Stimulated activated CD8-positive, alpha-beta memory T cell treated with anti-CD3 and anti-CD28 coated beads, Interleukin-7, amount 100 ng/mL, for 4 hours (primary cell): ENCODE results near the gene PKM.

Source experiments
- DNase-seq, 2 donors: peaks; one replicate each; pipeline ENCODE4 v3.0.0-alpha.2; 2020; ENCODE audit warnings: low read depth in 2 of 2

Gene PKM

DNA sequence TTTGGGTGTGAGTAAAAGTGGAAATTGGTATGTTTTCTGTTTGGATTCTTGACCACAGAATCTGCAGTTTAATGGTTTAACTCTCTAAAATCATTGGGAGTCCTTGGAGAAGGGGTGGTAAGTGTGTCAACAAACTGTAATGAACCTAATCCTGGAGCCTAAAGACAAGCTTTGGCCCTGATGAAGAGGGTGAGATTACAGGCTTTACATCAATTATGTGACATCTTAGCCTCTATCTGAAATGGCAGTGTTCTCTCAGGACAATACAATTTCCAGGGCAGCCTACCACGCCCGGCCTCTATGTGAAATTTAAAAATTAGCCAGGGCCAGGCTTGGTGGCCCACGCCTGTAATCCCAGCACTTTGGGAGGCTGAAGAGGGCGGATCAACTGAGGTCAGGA is 4.3 kb upstream of the PKM start:
- no peak for DNase-seq

- no peak for DNase-seq
Measured at GRCh38 chr15:72233769-72234168, 2.8 kb upstream of the PKM start.

- peak; percentile 37 to 49 for DNase-seq
Measured at GRCh38 chr15:72231833-72232478, 966 bp upstream of the PKM start.

DNA sequence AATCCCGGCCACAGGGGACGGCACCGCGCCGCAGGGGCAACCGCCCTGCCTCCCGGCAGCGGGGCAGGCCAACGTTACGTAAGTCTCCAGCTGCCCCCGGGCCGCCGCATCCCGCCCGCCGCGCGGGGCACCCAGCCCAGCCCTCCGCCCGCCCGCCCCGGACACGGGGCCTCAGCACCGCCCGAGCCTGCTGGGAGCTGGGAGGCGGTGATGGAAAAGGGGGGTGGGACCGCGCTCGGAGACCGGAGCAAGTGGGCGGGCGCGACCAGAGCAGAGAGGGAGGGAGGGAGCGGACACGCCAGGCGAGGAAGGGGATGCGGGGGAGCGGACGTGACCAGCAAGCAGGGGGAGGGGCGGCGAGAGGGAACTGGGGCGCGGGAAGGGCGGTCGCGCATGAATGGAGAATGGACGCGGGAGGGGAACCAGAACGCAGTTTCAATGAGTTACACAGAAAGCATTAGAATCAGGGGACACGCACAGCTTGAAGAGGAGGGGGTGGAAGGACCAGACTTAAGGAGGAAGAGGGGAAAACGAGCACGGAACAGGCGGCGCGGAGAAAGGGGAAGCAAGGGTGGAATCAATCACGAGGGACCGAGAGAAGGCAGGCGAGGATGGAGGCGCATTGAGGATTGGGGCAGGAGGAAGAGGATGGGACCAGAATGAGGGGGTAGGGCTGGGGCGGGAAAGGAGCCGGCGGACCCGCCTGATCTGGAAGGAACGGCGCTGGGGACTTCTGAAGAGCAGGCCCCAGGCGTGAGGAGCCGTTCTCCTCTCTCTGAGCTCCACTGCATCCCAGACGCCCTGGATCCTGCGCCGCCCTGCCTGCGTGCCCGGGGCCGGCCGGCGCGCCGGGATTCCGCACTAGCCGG is 559 bp downstream of the PKM start:
- peak; percentile 73 to 80 for DNase-seq

DNA sequence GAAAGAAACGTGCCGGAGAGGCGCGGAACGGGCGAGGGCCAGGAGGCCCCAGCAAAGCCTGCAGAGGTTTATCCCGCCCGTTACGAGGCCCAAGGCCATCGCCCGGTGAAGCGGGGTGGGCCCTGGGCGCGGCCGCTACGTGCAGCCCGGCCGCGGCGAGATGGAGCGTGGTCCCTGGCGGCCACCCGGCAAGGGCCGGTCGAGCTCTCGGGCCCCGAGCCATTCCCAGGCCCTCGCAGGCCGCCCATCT is 1.1 kb downstream of the PKM start:
- DNase-seq = no peak

DNA sequence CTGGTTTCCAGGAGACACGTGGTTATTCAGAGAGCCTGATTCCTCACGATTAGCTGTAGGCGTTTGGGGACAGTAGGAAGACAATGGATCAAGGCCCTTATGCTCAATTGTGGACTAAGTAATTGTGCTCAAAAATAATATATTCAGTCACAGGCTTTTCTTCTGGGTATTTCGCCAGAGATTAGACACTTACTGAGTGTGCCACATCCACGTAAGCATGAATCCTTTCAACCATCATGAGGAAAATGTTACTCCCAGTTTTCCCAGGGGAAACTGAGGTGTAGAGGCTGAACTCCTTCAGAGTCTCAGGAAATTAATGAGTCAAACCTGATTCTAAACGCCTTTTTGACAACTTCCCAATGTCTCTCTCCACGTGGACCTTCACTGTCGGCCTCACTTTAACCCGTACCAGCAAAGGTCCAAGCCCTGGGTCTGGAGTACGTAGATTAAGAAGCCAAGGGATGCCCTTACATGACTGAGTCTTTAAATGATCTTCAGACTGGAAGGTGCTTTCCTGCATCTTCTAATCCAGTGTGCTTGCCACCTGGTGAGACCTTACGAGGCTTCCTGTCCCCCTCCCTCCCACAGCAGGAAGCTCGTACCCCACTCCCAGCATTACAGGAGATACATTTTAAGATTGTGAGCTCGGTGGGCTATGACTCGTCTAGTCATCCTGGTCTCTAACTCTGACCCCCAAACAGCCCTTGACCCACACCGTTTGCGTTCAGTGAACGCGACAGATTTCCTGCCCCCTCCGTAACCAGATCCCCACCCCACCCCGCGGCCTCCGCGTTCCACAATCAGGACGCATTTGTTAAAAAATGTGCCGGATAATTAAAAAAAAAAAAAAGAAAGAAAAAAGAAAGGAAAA is 1.7 kb downstream of the PKM start:
- peak; percentile 29 to 34 for DNase-seq

- DNase-seq = no peak
Measured at GRCh38 chr15:72227720-72228119, 3.3 kb downstream of the PKM start.

DNA sequence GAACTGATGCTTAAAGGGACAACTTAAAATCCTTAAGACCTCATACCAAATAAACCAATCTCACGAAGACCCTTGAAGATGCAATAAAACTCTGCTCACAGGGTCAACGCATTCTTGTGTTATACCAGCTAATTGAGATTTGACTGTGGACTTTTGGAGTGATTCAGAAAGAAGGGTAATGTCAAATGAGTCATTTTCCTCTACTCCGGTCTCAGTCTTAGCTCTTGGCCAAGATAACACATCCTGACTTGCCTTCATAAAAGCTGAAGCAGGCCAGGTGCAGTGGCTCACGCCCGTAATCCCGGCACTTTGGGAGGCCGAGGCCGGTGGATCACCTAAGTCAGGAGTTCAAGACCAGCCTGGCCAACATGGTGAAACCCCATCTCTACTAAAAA is 3.8 kb downstream of the PKM start:
- no peak for DNase-seq

DNA sequence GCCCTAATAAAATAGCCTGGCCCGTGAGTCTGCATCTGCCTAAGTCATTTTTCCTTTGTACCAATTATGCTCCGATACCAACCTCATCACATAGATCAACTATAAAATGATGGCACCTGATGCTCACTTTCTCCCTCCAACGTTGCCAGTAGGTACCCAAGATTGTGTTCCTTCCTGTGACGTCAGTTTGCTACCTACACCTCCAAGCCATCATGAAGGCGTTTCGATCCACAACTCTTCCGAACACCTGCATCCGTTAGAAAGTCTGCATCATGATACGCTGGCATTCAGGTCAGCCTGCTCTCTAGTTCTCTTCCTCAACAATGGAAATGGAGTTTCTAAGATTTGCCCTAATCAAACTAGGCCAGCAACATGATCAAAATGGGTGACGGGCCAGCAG is 7.7 kb downstream of the PKM start:
- no peak for DNase-seq

GRCh38 chr15:72222393-72222792 is 8.6 kb downstream of the PKM start:
- no peak for DNase-seq

- DNase-seq = no peak
Measured at GRCh38 chr15:72220687-72221086, 10.3 kb downstream of the PKM start.

DNA sequence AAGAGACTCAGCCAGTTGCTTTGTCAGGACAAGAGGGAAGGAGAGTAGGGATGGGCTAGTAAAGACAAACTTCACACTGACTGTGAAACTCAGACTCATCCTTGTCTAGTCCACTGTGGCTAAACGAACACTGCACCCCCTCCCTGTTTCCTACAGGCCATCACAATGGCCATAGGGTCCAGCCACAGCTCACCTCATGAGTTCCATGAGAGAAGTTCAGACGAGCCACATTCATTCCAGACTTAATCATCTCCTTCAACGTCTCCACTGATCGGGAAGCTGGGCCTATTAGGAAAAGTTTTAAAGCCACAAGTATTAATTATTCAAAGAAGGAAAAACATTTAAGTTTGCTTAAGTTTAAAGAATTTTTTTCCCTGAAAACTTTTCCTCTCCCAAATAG is 13.8 kb downstream of the PKM start:
- DNase-seq = no peak

DNA sequence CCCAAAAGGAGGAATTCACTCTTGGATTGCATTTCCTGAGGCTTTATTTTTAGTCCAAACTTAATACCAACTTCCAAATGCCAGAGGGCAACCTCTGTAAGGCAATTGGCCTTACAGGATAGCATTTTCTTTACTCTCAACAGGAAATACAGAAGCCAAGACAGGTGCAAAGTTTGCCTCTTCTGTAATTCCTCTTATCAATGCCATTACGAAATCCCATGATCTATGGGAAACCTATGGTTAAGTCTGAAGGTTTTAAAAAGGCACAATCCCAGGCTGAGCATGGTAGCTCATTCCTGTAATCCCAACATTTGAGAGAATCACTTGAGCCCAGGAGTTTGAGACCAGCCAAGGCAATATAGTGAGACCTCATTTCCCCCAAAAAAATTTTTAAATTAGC is 14.9 kb downstream of the PKM start:
- DNase-seq = no peak

DNA sequence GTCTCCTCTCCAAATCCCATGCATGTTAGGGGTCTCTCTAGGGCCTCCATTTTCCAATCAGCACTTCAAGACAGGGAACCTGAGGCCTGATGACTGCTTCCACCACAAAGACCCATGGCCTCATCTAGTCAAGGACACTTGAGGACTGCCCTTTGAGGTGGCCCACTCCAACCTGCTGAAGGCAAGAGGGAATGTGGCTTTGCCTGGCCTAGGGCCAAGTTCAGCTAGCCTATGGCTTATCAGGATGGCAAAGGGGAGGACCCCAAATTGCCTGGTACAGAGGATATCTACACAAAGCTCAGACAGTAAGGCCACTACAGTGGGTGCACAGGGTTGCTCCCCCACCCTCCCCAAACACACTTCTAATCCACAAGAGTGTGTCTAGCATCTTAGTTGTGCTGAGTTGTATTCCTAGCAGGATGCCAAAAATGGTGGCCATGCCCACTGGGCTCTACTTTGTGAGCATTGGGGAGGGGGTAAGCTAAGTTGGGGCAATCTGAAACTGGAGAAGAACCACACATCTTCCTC is 23.4 kb downstream of the PKM start:
- DNase-seq = no peak

DNA sequence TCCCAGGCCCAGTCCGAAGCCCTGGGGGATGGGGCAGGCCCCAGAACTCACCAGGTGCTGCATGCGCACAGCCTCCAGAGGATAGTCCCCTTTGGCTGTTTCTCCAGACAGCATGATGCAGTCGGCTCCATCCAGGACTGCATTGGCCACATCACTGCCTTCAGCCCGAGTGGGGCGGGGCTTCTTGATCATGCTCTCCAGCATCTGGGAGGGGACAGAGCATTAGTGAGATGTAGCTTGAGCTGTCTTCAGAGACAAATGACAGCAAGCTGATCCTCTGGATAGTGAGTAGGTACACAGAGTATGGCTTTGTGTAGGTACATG is 24.4 kb downstream of the PKM start:
- no peak for DNase-seq

- no peak for DNase-seq
Measured at GRCh38 chr15:72205896-72206676, 24.9 kb downstream of the PKM start.

- no peak for DNase-seq
Measured at GRCh38 chr15:72205273-72205672, 25.7 kb downstream of the PKM start.

DNA sequence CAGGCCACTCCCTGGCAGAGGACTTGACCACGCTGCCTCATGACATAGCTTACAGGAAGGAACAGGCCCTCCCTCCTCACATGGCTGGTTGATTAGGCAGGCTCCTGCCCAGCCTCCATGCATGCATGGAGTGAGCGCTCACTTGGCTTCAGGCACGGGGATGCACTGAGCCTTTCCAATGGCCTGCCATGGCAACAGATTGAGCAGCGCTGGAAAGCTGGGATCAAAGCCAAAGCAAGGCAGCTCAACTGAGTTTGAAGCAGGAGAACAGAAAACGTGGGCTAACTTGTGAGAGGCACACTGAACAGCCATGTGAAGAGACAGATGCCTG is 27.5 kb downstream of the PKM start:
- no peak for DNase-seq

- DNase-seq = no peak
Measured at GRCh38 chr15:72202801-72203506, 28.0 kb downstream of the PKM start.

DNA sequence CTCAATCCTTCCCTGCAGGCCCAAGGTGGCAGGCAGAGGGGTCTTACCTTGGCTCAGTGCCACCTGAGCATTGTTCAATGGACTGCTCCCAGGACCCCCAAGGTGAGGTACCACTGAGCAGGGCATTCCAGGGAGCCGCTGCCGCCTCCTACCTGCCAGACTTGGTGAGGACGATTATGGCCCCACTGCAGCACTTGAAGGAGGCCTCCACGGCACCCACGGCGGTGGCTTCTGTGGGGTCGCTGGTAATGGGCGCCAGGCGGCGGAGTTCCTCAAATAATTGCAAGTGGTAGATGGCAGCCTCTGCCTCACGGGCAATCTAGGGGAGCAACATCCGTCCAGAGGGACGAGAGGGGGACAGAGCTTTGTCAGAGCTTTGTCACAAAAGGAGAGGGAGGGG is 28.7 kb downstream of the PKM start:
- no peak for DNase-seq

DNA sequence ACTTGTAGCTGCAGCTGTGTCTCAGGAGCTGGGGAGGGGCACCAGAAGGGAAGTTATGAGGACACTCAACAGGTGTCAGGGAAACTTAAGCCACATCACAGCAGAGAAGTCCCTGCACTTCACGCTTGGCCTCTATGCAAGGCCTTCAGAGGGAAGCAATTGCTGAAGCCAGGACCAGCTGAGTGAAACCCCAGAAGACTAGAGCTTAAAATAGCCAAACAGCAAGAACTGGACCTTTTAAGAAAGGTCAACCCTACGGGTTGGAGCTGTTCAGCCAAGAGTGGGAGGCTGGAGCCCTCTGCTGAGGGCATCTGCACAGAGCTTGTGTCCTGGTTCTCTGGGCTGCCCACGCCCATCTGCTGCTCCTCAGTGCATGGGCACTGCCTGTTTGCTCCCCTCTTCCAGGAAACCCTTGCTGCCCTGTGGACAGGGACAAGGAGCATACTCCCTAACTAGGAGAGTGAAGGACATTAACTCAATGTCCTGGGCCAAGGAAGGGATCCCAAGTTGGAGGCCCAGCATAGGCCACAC is 29.5 kb downstream of the PKM start:
- DNase-seq = no peak
